GM12864 (cell line): Measurements from ENCODE around the gene BRD4.

ENCODE experiments used
- DNase-seq: peaks from one replicate; pipeline ENCODE4 v3.0.0-alpha.2; 2011; ENCODE audit warnings: low read depth
- H3K4me3 ChIP-seq: 2 replicates; pipeline ENCODE4 v1.5.1; 2011; ENCODE audit warnings: mild to moderate bottlenecking, low read depth, low read length, control low read depth
- TF ChIP-seq, protein P1 (sequence below): IDR thresholded peaks from 2 replicates; pipeline ENCODE4 v1.5.1; 2011; ENCODE audit warnings: low read depth, mild to moderate bottlenecking, moderate library complexity, low read length, control low read depth, inconsistent platforms; ENCODE audit errors: missing control alignments

BRD4 gene

DNA sequence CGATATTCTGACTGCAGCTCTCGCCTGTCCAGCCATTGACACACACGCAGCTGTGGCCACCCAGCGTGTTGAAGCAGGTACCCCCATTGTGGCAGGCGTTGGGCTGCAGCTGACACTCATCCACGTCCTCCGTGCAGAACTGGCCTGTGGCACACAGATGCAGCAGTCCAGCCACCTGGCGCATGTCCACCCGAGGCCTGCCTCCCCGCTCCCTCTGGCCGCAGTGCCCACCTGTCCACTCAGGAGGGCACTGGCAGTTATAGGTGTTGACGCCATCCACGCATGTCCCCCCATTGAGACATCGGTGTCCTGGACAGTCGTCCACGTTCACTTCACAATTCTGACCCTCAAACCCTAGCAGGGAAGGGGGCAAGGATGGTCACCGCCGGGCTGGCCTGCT lies 140.8 kb downstream of the BRD4 start:
- TF ChIP-seq, protein P1, sequence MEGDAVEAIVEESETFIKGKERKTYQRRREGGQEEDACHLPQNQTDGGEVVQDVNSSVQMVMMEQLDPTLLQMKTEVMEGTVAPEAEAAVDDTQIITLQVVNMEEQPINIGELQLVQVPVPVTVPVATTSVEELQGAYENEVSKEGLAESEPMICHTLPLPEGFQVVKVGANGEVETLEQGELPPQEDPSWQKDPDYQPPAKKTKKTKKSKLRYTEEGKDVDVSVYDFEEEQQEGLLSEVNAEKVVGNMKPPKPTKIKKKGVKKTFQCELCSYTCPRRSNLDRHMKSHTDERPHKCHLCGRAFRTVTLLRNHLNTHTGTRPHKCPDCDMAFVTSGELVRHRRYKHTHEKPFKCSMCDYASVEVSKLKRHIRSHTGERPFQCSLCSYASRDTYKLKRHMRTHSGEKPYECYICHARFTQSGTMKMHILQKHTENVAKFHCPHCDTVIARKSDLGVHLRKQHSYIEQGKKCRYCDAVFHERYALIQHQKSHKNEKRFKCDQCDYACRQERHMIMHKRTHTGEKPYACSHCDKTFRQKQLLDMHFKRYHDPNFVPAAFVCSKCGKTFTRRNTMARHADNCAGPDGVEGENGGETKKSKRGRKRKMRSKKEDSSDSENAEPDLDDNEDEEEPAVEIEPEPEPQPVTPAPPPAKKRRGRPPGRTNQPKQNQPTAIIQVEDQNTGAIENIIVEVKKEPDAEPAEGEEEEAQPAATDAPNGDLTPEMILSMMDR: no peak
- no peak overlapping the region for H3K4me3 ChIP-seq

DNA sequence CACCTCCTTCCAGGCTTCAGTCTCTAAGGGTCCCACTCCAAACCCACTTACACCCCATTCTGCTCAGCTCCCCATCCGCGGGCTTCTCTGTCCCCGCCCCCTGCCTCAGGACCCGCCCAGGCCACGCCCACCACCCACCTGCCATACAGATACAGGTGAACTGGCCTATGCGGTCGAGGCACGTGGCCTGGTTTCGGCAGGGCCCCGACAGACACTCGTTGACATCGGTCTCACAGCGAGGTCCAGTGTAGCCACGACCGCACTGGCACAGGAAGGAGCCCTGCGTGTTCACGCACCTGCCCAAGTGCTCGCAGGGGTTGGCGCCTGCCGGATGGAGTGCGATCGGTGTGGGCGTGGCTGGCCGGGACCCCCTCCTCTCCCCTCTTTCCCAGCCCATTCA lies 143.5 kb downstream of the BRD4 start:
- TF ChIP-seq, protein P1: no peak
- no peak overlapping the region for H3K4me3 ChIP-seq
- no peak for DNase-seq

More for the DNA sequence above, 140.8 kb downstream of the BRD4 start:
- DNase-seq: no peak

DNA sequence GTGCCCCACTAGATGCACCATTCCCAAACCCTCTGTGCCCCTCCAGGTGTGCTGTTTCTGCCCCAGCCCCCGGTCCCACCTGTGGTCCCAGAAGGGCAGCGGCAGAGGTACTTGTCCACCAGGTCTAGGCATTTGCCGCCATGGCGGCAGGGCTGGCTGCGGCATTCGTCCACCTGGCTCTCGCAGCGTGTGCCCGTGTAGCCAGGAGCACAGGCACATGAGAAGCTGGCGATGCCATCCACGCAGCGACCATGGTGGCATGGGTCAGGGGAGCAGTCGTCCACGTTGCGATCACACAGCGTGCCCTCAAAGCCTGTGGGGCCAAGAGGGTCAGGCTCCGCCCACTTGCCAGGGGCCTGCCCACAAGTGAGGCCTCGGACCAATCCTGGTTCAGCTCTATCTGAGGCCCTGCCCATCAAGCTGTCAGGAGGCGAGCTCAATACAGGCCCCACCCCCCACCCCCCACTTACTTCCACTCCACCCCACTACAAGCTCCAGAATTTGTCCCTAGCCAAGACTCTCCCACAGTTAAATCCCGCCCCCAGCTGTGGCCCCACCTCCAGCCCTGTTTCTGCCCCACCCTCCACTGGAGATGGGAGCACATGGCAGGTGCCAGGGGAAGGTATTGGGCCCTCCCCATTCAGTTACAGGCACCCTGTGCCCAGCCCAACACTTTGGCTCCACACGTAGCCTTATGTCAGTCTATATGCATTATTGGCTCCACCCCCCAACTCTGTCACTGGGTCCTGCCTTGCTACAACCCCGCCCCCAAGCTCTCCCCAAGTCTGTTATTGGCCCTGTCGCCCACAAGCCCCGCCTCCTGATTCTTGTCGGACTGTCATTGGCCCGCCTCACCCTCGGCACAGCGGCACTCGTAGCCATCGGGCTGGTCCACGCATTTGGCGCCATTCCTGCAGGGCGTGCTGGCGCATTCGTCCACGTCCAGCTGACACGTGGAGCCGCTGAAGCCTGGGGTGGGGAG lies 145.0 kb downstream of the BRD4 start:
- H3K4me3 ChIP-seq: no peak overlapping the region
- DNase-seq: no peak
- TF ChIP-seq, protein P1: no peak
